OCI-LY3 (cell line): ENCODE measurements around the gene PXDN.

Source experiments
- EZH2phosphoT487 ChIP-seq: fragments of 200-600 bp; shearing (Covaris generic); IDR thresholded peaks from 2 replicates; pipeline ENCODE4 v1.6.1; 2018; ENCODE audit warnings: antibody characterized with exemption, mixed run types, low read depth
- TF ChIP-seq, protein P1 (sequence below): fragments of 200-600, 300-600 bp; sonication (generic); IDR thresholded peaks from 2 replicates; pipeline ENCODE4 v1.5.1; 2014; ENCODE audit warnings: antibody characterized with exemption, low read length, low read depth

DNA sequence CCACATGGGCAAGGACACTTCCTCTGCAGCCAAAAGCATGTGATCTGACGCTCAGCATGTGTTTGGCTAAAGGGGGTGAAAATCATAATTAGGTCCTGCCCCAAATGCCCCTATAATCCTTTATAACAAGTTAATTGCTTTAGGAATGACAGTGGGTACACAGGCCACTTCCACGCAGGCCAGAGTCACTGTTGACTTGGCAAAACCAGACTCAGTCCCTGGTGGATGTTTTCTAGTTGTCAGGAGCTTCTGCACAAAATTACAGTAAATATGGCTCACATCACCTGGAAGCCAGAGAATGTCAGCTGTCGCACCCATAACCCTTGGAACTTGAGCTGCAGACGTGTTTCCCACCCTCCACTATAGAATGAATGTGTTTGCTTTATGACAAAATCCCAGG is 13.3 kb upstream of the PXDN start:
- TF ChIP-seq, protein P1, sequence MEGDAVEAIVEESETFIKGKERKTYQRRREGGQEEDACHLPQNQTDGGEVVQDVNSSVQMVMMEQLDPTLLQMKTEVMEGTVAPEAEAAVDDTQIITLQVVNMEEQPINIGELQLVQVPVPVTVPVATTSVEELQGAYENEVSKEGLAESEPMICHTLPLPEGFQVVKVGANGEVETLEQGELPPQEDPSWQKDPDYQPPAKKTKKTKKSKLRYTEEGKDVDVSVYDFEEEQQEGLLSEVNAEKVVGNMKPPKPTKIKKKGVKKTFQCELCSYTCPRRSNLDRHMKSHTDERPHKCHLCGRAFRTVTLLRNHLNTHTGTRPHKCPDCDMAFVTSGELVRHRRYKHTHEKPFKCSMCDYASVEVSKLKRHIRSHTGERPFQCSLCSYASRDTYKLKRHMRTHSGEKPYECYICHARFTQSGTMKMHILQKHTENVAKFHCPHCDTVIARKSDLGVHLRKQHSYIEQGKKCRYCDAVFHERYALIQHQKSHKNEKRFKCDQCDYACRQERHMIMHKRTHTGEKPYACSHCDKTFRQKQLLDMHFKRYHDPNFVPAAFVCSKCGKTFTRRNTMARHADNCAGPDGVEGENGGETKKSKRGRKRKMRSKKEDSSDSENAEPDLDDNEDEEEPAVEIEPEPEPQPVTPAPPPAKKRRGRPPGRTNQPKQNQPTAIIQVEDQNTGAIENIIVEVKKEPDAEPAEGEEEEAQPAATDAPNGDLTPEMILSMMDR, result no peak
- TF ChIP-seq EZH2phosphoT487, result no peak
